ENCODE data around the gene PSMF1. TPM values are rescaled to one million over a fixed set of nuclear protein-coding genes. Genes with fewer than 3 reads are reported as not detected.
A peak's percentile ranks its signal among the peaks of the same experiment; 100 is the strongest.

PSMF1 gene
- total and polyA plus RNA-seq, 9 of the 15 experiments (the other 6 are each of a cell fraction or from before 2014, with no cell fraction given) = 8.5 to 192 (median 33.2) TPM

DNA sequence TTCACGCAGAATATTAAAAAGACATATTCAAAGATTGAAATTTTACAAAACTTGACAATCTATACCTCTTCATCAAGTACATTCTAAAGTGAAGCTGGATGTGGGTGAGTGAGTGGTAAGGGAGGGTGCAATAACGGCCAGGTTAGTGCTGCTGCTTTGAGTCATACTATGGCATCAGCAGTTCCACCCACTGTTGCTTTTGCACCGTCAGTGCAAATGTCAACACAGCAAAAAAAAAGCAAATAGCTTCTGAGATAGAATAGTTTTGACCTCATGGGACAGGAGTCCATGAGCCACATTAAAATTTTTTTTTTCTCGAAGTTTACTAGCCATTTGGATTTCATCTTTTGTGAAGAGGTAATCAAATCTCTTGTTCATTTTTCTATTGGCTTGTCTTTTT, 31.8 kb downstream of the PSMF1 start:
- Histone ChIP-seq H3K9ac (ENCODE audit: insufficient read depth in 1 of 2, low read depth in 2 of 2, low read length in 2 of 2) (no peak overlapping the region), H3K4me2 (ENCODE audit: insufficient read depth, low read length) (no peak overlapping the region), H3K27ac (ENCODE audit: extremely low read depth, low read depth, low read length) (no peak overlapping the region), H3K9me3 (replicated peaks; ENCODE audit: control insufficient read depth, insufficient read depth, low read depth, low read length) (no peaks in the 10 kb centered on the region), H4K20me1 (replicated peaks; ENCODE audit: control insufficient read depth, insufficient read depth, low read length) (no peaks in the 10 kb centered on the region), H3K27me3 (ENCODE audit: control insufficient read depth in 2 of 2, insufficient read depth in 2 of 2, low read length in 2 of 2) (no peaks in the 10 kb centered on the region), H3K79me2 (ENCODE audit: control insufficient read depth, insufficient read depth, low read length) (no peaks in the 10 kb centered on the region; the same call in 2 of the 3 replicates), H3K4me1 (replicated peaks in 1 of 2; ENCODE audit: control insufficient read depth in 2 of 2, insufficient read depth in 2 of 2, low read length in 2 of 2) (no peaks in the 10 kb centered on the region), H3K4me3 (no peak overlapping the region), H3K36me3 (ENCODE audit: control insufficient read depth, insufficient read depth, low read length) (peaks cover 69% of the 10 kb centered on the region), H2AFZ (ENCODE audit: low read depth, low read length) (no peak overlapping the region), H3K9me1 (ENCODE audit: control insufficient read depth, insufficient read depth, low read length) (no peaks in the 10 kb centered on the region)
- CTCF ChIA-PET (ENCODE audit: low intra/inter-chr PET ratio) = interaction anchor here (0.7 kb wide), 1 partner anchor 534 kb away, joined by 3 read pairs; no protein-coding TSS in a partner anchor
- no peak for DNase-seq (ENCODE audit: extremely low read depth in 1 of 4, low spot score in 3 of 4)
- POLR2A ChIA-PET = interaction anchor here (0.6 to 1.3 kb wide), 3 partner anchors 8 to 161 kb away, joined by 3 to 4 read pairs (median 4); no protein-coding TSS in a partner anchor
- ATAC-seq = no peak
- no peak for FAIRE-seq
- intact Hi-C loops (cut with micrococcal nuclease) = no loop called here
- no TSS peak for BruUV-seq (replicated peaks)
- in situ Hi-C loops (cut with MboI) = no loop called here
- WGBS (ENCODE audit: insufficient coverage, low coverage, missing lambda C conversion rate) = 64% methylated on average over 4 of the region's 4 CpGs
- TF ChIP-seq NR4A1 (CRISPR knock-in tag; IDR thresholded peaks at IDR 0.05) (no peak), NR4A1 (tag; IDR thresholded peaks at IDR 0.05) (no peak), ZNF583 (CRISPR knock-in tag; IDR thresholded peaks at IDR 0.05) (no peak), GABPB1 (CRISPR knock-in tag; IDR thresholded peaks at IDR 0.05) (no peak), ZNF12 (CRISPR knock-in tag; IDR thresholded peaks at IDR 0.05) (no peak), FUS (optimal IDR thresholded peaks at IDR 0.05; ENCODE audit: low read depth, low read length) (no peak), FOSL1 (tag; conservative IDR thresholded peaks at IDR 0.05) (peak; percentile 52), BHLHE40 (IDR thresholded peaks at IDR 0.05; ENCODE audit: low read length) (no peak), ZNF384 (IDR thresholded peaks at IDR 0.05; ENCODE audit: low read depth, low read length) (0 out of 2 replicates have a peak, but pooled peaks have one; percentile 34), MAFK (IDR thresholded peaks at IDR 0.05; ENCODE audit: low read length) (peak; percentile 49; the same call in 1 of the 2 replicates), ZNF316 (IDR thresholded peaks at IDR 0.05) (peak; percentile 85), C11orf30 (IDR thresholded peaks at IDR 0.05; ENCODE audit: low read depth) (peak; percentile 73), MAFF (IDR thresholded peaks at IDR 0.05; ENCODE audit: low read length) (peak; percentile 21; the same call in 1 of the 2 replicates), ZNF184 (CRISPR knock-in tag; IDR thresholded peaks at IDR 0.05) (no peak), SMAD1 (IDR thresholded peaks at IDR 0.05; ENCODE audit: low read depth, low read length, partially characterized antibody) (no peak), MAFG (tag; conservative IDR thresholded peaks at IDR 0.05) (peak; percentile 61), MCM2 (IDR thresholded peaks at IDR 0.05; ENCODE audit: low read depth) (no peak), EGR1 (conservative IDR thresholded peaks at IDR 0.05) (0 out of 2 replicates have a peak, but pooled peaks have one; percentile 6), ZNF282 (CRISPR knock-in tag; IDR thresholded peaks at IDR 0.05) (no peak)
- TF ChIP-seq, protein P1, sequence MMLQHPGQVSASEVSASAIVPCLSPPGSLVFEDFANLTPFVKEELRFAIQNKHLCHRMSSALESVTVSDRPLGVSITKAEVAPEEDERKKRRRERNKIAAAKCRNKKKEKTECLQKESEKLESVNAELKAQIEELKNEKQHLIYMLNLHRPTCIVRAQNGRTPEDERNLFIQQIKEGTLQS (IDR thresholded peaks at IDR 0.05) = 0 out of 2 replicates have a peak, but pooled peaks have one; percentile 40
- TF ChIP-seq, protein P1 (CRISPR knock-in tag; conservative IDR thresholded peaks at IDR 0.05) = no peak
- TF ChIP-seq, protein P2, sequence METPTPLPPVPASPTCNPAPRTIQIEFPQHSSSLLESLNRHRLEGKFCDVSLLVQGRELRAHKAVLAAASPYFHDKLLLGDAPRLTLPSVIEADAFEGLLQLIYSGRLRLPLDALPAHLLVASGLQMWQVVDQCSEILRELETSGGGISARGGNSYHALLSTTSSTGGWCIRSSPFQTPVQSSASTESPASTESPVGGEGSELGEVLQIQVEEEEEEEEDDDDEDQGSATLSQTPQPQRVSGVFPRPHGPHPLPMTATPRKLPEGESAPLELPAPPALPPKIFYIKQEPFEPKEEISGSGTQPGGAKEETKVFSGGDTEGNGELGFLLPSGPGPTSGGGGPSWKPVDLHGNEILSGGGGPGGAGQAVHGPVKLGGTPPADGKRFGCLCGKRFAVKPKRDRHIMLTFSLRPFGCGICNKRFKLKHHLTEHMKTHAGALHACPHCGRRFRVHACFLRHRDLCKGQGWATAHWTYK (CRISPR knock-in tag; IDR thresholded peaks at IDR 0.05) = no peak
